Effector CD4-positive, alpha-beta T cell (primary cell): ENCODE measurements around the gene FAAP24.
"Not testable (repeated sequence)": the region's sequence is repeated elsewhere in the genome, so short reads cannot be mapped to it uniquely, and the experiment has no call there.

Experiments used
- DNase-seq: peaks from one replicate; pipeline ENCODE4 v3.0.0-alpha.2; 2020
- total RNA-seq: gene quantifications from one replicate; lab custom pipeline; 2026; lab: John Stamatoyannopoulos, UW

FAAP24 gene
- 1.9 reads per million, percentile 2 among the genes with 10 or more reads in this experiment for total RNA-seq

GRCh38 chr19:32971715-32972540, at the start of gene FAAP24, which contains the start of gene CEP89:
Gene FAAP24, plus strand, starts transcription at chr19:32972242. Its CDS starts 955 bp downstream, at chr19:32973197.
Gene CEP89, minus strand, starts transcription at chr19:32971958. Its CDS starts 84 bp downstream, at chr19:32971874.
- peak; percentile 97 for DNase-seq

- no peak for DNase-seq
Measured at GRCh38 chr19:32924200-32924599, 47.8 kb upstream of the FAAP24 start.

GRCh38 chr19:32928806-32929205, 43.2 kb upstream of the FAAP24 start:
- DNase-seq, result no peak

- no peak for DNase-seq
Measured at GRCh38 chr19:32930567-32930966, 41.5 kb upstream of the FAAP24 start.

GRCh38 chr19:32933571-32933970, 38.5 kb upstream of the FAAP24 start:
- DNase-seq, result no peak

- no peak for DNase-seq
Measured at GRCh38 chr19:32935629-32936028, 36.4 kb upstream of the FAAP24 start.

- no peak for DNase-seq
Measured at GRCh38 chr19:32936065-32936464, 36.0 kb upstream of the FAAP24 start.

GRCh38 chr19:32941273-32941672, 30.8 kb upstream of the FAAP24 start:
- not testable (repeated sequence) for DNase-seq

- DNase-seq, result no peak
Measured at GRCh38 chr19:32945260-32945659, 26.8 kb upstream of the FAAP24 start.

- DNase-seq, result no peak
Measured at GRCh38 chr19:32966750-32967149, 5.3 kb upstream of the FAAP24 start.

- no peak for DNase-seq
Measured at GRCh38 chr19:32969549-32969948, 2.5 kb upstream of the FAAP24 start.

GRCh38 chr19:32971012-32971595, 938 bp upstream of the FAAP24 start:
- no peak for DNase-seq

- peak; percentile 59 for DNase-seq
Measured at GRCh38 chr19:32976223-32976805, 4.3 kb downstream of the FAAP24 start.

GRCh38 chr19:32977280-32977679, 5.2 kb downstream of the FAAP24 start:
- DNase-seq, result no peak

GRCh38 chr19:32977813-32978212, 5.8 kb downstream of the FAAP24 start:
- not testable (repeated sequence) for DNase-seq

- DNase-seq, result not testable (repeated sequence)
Measured at GRCh38 chr19:32979807-32980206, 7.8 kb downstream of the FAAP24 start.

GRCh38 chr19:32982488-32982887, 10.4 kb downstream of the FAAP24 start:
- DNase-seq, result not testable (repeated sequence)

- DNase-seq, result not testable (repeated sequence)
Measured at GRCh38 chr19:32988254-32988653, 16.2 kb downstream of the FAAP24 start.

- no peak for DNase-seq
Measured at GRCh38 chr19:32988724-32989123, 16.7 kb downstream of the FAAP24 start.

GRCh38 chr19:32995966-32996365, 23.9 kb downstream of the FAAP24 start:
- DNase-seq, result not testable (repeated sequence)

GRCh38 chr19:32997061-32997464, 25.0 kb downstream of the FAAP24 start:
- DNase-seq, result not testable (repeated sequence)

- DNase-seq, result no peak
Measured at GRCh38 chr19:32997716-32998355, 25.8 kb downstream of the FAAP24 start.

GRCh38 chr19:32998722-32999121, 26.7 kb downstream of the FAAP24 start:
- no peak for DNase-seq
